Stimulated activated CD8-positive, alpha-beta memory T cell treated with anti-CD3 and anti-CD28 coated beads, Interleukin-12 subunit alpha, Interleukin-12 subunit beta, amount 100 ng/mL, for 1 hour (primary cell): ENCODE data around the gene TEKT3.

ENCODE experiments used
- DNase-seq: peaks from one replicate; pipeline ENCODE4 v3.0.0-alpha.2; 2020; ENCODE audit warnings: low read depth

Gene TEKT3

GRCh38 chr17:15265131-15265530, 76.3 kb downstream of the TEKT3 start, which contains the start of gene PMP22:
Gene PMP22, minus strand, starts transcription at chr17:15265326. Its CDS starts 4,599 bp downstream, at chr17:15260727.
- no peak for DNase-seq

DNA sequence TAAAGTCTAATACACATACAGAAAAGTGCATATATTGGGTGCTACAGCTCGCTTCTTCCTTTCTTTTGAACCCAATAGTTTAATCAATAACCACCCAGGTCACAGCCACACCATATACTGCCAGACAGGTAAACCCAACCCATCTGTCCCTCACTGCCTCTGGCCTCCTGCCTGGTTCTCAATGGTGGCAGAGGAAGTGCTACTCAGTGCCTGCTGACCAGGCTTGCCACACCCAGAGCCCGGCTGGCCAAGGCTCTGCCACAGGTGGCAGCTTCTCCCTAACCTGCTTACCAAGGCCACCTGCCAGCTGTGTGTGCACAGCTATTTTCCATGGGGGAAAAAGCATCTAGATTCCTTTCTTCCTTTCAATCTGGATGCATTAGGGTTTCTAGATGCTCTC, 76.9 kb downstream of the TEKT3 start:
- no peak for DNase-seq

DNA sequence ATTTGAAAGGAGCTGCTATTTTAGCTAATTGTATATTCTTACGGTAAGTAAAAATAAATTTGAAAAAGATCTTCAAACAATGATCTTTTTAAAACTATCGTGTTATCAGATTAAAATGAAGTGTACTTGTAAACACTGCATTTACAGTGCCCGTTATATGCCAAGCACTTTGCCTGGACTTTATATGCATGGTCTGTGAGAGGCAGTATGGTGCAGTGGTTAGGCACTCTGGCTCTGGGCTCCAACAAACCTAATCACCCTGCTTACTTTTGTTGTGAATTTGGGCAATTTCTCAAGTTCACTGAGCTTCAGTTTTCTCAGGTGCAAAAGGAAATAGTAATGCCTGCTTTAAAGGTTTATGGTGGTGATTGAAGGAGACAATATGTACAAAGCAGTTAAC, 77.7 kb downstream of the TEKT3 start:
- no peak for DNase-seq

DNA sequence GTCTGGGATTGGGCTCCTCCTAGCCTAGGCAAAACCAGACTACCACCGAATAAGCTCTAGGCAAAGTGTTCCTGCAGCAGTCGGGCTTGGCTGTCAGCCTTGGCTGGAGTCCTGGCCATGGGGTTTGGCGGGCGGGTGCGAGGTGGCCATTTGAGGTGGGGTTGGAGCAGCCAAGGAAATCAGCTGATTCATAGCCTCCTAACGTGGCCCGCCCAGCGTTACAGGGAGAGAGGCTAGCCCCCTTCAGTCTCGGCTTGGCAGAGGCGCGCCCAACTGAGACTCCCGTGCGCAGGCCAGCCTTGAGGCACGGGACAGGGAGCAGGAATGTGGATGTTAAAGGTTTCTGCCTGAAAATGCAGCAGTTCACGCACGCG, 78.2 kb downstream of the TEKT3 start:
- DNase-seq: no peak

DNA sequence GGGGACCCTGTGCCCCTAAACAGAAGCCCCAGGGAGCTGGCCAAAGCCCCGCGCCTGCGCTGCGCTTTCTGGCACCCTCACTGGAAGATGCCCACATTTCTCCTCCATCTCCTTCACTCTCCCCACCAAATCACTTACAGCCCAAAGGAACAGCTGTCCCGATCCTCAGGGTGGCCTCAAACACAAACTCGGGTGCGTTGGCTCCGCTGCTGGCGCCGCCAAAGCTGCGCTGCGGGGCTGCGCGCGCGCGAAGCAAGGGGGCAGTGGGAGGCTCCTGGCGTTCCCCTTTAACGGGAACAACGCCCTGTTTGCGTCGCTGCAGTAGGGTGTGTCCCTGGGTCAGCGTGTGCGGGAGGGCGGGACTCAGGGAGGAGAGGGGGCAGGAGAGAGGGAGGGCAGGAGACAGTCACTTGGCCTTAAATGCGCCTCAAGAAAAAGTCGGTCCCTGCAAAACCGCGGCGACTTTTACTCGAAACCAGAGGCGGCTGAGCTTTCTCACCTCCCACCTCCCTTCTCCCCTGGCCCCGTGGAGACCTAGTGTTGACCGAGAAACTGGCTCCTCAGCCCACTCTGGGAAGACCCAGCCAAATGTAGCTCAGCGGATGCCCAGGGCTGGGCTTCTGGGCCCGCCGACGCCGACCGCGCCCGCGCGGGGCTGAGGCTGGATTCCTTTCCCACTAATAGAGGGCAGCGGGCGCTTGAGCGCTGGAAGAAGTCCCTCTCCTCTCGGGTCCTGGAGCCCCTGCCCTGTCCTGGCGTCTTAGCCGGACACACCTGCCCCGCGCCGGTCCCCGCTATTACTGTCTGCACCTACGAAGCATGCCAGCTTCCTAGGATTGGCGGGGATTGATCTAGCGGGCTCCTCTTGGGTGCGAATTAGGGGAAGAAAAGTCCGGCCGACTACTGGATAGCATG, 78.8 kb downstream of the TEKT3 start:
- no peak for DNase-seq

DNA sequence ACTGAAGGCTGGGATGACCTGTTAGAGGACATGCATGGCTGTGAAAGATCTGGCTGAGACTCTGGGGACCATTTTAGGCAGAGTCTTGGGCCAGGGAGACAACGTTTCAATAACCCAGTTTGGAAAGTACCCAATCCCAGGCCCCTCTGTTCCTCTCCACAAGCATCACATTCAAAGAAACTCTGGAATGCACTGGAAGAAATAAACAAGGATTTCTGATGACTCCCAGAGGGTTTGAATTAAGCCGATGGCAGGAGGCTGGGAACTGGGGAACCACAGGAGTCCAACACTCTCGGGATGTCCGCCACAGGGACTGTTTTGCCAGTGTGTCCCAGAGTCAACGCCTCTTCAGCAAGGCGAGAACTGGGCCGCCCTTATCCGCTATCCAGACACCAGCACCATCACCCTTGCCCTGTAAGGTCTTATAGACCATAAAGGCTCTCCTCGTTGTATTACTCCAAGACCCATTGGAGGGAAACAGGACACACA, 79.6 kb downstream of the TEKT3 start:
- no peak for DNase-seq

- DNase-seq: no peak
Measured at GRCh38 chr17:15261258-15261801, 80.1 kb downstream of the TEKT3 start.

GRCh38 chr17:15260376-15261257, 80.8 kb downstream of the TEKT3 start:
- DNase-seq: no peak

DNA sequence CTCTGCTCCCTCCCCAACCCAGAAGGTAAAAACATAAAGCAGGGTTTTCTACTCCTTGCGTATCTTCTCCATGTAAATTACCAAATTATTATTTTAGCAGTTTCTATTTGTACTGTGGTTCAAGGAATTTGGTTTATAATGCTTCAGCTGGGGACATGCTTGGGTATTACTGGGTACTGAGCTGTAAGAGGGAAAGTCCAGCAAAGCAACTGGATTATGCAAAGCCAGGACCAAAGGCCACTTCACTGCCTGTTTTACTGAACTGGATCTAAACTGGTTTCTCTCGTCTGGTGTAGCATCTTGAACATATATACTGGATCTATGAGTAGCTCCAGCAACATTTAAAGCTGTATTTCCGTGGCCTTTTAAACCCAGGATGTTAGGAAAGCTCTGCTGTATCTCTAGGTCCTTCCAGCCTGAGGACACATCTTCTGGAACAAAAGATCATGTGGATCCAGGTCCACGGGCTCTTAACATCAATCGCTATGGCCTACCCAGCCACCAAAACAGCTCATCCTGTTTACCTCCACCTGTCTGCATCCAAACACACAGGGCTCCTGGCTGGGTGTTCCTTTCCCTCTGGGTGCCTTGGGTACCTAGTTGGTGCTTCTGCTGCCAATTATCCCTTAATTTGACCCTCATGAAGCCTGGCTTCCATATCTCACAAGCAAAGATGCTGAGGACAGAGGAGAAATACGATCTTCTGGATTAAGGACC, 83.4 kb downstream of the TEKT3 start:
- DNase-seq: no peak

DNA sequence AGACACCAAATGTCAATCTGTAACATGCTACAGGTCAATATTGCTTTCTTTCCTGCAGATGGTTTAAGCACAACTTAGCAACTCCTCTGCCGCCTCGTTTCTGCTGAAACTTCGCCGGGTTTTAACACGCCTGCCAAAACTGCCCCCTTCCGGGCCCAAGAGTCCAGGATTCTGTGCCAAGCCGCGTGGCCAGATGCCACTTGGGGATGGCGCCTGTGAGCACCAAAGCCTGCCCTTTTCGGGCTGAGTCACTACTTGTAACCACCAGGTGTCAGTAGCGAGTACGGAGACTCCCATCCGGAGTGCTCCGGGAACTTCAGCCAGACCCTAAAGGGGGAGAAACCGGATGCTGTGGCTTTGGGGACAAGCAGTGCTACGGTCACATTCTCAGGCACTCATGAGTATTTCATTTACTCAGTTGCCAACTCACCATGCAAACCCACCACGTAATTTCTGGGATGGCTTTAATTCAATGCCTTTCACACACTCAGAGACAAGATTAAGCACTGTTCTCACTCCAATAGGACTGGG, 84.1 kb downstream of the TEKT3 start:
- peak; percentile 26 for DNase-seq

GRCh38 chr17:15256689-15257088, 84.7 kb downstream of the TEKT3 start:
- no peak for DNase-seq

DNA sequence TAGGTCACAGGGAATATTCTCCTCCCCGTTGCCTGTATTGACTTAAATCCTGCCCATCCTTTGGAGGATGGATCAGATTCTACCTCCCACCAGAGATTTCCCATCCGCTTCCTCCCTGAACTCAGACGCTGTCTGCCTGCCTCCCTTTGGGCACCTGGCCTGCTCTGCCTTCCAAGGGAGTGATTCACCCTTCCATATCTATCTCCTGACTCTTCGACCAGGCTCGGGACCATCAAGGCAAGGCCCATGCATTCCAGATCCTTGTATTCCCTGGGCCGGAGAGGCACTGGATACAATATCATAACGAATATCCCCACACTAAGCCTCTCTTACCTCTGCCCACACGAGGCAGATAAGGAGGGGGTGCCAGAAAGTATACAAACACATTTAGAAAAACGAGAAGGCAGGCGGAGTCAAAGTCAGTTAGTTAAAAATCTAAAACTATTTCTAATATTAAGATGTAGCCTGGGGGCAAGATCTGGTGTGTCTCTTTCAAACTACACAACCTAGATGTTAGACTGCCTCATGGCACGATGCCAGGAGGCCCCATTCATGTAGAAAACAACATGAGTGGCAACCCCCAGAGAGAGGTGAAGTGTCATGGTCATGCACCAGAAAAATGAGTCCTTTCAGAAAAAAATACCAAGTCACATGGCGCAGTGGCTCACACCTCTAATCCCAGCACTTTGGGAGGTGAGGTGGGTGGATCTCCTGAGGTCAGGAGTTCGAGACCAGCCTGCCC, 85.5 kb downstream of the TEKT3 start:
- DNase-seq: no peak
